GM12801 (cell line): ENCODE data around the gene CDCP2.

Experiments
- TF ChIP-seq, protein P1 (sequence below): IDR thresholded peaks from one replicate; pipeline ENCODE4 v1.5.1; 2011; ENCODE audit warnings: control low read depth; ENCODE audit not compliant: insufficient read length; ENCODE audit errors: extremely low read depth

The CDCP2 gene

DNA sequence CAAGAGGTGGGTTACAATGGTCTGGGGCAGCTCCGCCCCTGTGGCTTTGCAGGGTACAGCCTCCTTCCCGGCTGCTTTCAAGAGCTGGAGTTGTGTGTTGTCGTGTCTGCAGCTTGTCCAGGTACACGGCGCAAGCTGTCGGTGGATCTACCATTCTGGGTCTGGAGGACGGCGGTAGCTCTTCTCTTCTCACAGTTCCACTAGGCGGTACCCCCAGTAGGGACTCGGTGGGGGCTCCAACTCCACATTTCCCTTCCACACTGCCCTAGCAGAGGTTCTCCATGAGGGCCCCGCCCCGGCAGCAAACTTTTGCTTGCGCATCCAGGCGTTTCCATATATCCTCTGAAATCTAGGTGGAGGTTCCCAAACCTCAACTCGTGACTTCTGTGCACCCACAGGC is 12.3 kb upstream of the CDCP2 start:
- TF ChIP-seq, protein P1, sequence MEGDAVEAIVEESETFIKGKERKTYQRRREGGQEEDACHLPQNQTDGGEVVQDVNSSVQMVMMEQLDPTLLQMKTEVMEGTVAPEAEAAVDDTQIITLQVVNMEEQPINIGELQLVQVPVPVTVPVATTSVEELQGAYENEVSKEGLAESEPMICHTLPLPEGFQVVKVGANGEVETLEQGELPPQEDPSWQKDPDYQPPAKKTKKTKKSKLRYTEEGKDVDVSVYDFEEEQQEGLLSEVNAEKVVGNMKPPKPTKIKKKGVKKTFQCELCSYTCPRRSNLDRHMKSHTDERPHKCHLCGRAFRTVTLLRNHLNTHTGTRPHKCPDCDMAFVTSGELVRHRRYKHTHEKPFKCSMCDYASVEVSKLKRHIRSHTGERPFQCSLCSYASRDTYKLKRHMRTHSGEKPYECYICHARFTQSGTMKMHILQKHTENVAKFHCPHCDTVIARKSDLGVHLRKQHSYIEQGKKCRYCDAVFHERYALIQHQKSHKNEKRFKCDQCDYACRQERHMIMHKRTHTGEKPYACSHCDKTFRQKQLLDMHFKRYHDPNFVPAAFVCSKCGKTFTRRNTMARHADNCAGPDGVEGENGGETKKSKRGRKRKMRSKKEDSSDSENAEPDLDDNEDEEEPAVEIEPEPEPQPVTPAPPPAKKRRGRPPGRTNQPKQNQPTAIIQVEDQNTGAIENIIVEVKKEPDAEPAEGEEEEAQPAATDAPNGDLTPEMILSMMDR: no peak

DNA sequence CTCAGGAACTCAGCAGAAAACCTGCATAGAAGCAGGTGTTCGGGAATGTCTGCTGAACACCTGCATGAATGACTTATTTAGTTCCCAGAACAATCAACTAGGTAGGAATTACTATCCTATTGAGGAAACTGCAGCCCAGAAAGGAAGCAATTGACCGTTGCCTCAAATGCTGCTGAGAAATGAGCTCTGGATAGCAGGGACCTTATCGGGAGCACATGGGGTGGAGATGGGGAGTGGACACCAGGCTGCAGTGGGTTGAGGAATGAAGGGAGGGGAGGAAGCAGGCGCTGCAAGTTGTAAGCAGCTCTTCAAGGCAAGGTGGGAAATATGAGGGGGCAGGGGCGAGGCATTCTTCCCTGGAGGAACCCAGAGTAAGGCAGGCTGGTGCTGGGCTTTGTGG is 10.8 kb upstream of the CDCP2 start:
- TF ChIP-seq, protein P1: no peak

DNA sequence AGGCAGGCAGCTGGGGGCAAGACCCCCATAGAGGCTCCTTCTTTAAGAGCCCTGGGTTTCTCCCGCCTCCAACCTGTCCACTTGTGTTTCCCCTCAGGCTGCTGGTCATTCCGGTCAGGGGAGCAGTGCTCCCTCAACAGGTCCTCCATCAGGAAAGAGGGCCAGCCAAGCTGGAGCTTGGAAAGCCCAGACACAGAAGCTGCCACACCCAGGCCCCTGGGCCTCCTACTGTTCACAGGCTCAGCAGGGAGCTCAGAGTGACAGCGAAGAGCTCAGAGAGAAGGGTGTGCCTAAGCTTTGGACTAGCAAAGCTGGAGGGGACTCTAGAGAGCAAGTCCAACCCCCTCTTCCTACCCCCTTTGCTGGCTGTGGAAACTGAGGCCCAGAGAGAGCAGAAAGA is 10.3 kb upstream of the CDCP2 start:
- TF ChIP-seq, protein P1: no peak

DNA sequence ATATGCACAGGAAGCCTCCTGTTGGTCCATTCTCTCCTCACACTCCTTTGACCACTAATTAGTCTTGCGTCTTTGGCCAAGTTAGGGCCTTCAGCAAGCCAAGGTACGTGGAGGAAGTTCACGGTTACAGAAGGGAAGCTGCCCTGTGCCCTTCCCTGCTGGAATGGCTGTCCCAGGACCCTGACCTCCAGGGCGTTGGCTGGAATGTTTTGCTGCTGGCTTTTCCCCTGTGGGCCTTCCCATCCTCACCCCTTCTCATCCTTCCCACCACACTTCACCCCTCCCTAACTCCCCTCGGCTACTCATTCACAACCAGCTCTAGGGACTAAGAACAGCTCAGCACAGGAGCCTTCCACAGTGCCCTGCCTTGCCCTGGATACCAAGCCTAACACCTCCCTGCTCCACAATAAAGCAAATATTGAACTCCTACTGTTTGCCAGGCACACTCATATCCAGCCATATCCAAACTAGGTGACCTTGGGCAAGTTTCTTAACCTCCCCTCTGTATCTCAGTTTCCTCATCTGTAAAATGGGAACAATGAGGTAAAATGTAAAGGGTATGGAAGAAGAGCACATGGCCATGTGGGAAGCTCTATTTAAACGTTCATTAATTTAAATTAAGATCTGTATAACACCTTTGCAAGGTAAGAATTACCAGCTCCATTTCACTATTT is 8.8 kb upstream of the CDCP2 start:
- TF ChIP-seq, protein P1: no peak

DNA sequence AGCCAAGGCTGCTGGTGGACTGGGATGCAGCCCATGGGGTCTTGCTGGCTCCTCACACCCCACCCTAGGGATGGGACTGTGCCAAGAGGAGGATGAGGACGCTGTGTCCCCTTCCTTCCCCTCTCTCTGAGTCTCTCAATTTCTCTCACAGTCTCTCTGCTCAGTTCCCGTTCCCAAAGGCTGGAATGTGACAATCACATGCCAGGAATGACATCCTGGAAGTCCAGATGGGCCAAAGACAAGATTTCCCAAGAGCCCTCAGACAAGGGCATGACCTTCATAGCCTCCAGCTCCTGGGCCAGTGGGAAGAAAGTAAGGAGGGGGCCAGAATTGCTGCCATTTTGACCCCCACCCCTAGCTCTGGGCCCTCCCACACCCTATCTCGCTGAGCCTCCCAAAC is 7.6 kb upstream of the CDCP2 start:
- TF ChIP-seq, protein P1: no peak

DNA sequence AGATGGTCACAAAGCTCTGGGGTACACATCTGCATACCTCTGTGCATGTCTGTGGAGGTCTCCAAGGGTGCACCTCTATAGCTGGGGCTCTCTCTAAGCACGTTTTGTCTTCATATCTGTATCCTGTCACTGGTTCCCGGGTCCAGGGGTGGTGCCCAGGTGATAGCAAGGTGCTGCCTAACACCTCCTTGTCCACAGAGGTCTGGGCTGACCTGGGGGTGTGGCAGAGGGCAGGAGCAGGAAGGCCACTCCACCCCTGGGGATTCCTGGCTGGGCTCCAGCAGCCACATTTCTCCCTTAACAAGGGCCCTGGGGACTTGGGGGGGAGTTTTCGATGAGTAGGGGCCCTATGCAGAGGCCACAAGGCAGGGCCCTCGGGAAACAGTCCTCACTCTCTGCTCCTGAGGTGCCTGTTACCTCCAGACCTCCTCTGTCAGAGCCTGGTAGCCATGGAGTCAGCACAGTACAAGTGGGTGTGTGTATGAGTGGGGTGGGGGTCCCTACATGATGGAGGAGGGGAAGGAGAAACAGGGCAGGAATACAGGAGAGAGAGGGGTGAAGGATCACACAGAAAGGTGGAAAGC is 7.0 kb upstream of the CDCP2 start:
- TF ChIP-seq, protein P1: no peak

DNA sequence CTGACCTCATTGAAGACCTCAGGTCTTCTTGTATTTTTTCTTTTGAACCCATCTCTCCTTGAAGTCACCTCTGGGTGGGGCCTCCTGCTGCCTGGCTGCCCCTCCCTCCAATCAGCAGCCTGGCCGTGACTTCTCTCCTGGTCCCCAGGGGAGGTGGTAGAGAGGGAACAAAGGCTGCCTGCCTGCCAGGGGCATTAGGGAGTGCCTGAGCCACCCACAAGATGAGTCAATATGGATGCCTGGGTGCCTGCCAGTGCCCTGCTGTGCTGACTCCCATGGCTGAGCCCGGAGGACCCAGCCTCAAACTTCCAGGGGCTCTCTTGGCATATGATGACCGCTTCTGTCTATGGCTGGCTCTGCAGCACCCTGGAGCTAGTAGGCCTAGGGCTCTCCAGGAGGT is 5.3 kb upstream of the CDCP2 start:
- TF ChIP-seq, protein P1: no peak

DNA sequence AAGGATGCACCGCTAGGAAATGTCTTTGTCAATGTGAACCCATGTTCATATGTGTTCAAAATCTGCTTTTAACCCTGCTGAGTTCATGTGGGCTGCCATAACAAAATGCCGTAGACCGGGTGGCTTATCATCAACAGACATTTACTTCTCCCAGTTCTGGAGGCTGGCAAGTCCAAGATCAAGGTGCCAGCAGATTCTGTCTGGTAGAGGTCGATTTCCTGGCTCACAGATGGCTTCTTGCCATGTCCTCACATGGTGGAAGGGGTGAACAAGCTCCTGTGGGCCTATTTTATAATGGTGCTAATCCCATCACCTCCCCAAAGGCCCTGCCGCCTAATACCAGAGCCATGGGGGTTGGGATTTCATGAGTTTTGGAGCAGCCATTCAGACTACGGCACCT is 4.6 kb upstream of the CDCP2 start:
- TF ChIP-seq, protein P1: no peak
